ENCODE measurements around the gene MYPOP. TPM values are rescaled to one million over a fixed set of nuclear protein-coding genes. Genes with fewer than 3 reads are reported as not detected.
A peak's percentile ranks its signal among the peaks of the same experiment; 100 is the strongest.

The MYPOP gene
- total and polyA plus RNA-seq, 9 of the 15 experiments (the other 6 are each of a cell fraction or from before 2014, with no cell fraction given): 0.32 to 7.6 (median 1.6) TPM

- TF ChIP-seq ZNF511 (CRISPR knock-in tag; IDR thresholded peaks at IDR 0.05) (no peak), JUND (IDR thresholded peaks at IDR 0.05; ENCODE audit: borderline replicate concordance, low read depth, low read length) (0 out of 2 replicates have a peak, but pooled peaks have one; percentile 10), JUND (tag; IDR thresholded peaks at IDR 0.05; ENCODE audit: borderline replicate concordance, low read depth, low read length) (peak; percentile 34; the same call in 1 of the 3 replicates), ATF7 (IDR thresholded peaks at IDR 0.05) (peak; percentile 87), ATF3 (IDR thresholded peaks at IDR 0.05) (peak; percentile 95), ATF3 (CRISPR knock-in tag; conservative IDR thresholded peaks at IDR 0.05) (no peak), USF1 (CRISPR knock-in tag; IDR thresholded peaks at IDR 0.05) (peak; percentile 36), ZC3H11A (IDR thresholded peaks at IDR 0.05; ENCODE audit: low read depth, low read length) (no peak), MTA3 (IDR thresholded peaks at IDR 0.05; ENCODE audit: borderline replicate concordance) (no peak), STAT6 (CRISPR knock-in tag; IDR thresholded peaks at IDR 0.05) (no peak)
Observed at GRCh38 chr19:45881082-45881908, 21.1 kb downstream of the MYPOP start.

More at GRCh38 chr19:45881082-45881908, 21.1 kb downstream of the MYPOP start:
- BruUV-seq (replicated peaks): no TSS peak
- no peak overlapping the region for H3K4me2 ChIP-seq (ENCODE audit: insufficient read depth, low read length)
- H3K27me3 ChIP-seq (ENCODE audit: control insufficient read depth in 2 of 2, insufficient read depth in 2 of 2, low read length in 2 of 2): no peaks in the 10 kb centered on the region
- H4K20me1 ChIP-seq (replicated peaks; ENCODE audit: control insufficient read depth, insufficient read depth, low read length): no peaks in the 10 kb centered on the region
- peaks cover 45 to 78% of the 10 kb centered on the region in 2 experiments for H3K4me1 ChIP-seq (replicated peaks in 1 of 2; ENCODE audit: control insufficient read depth in 2 of 2, insufficient read depth in 2 of 2, low read length in 2 of 2)
- in situ Hi-C loops (cut with MboI): no loop called here
- peaks cover 25% of the 10 kb centered on the region for H3K79me2 ChIP-seq (ENCODE audit: control insufficient read depth, insufficient read depth, low read length)
- no peak overlapping the region for H3K27ac ChIP-seq (ENCODE audit: extremely low read depth, low read depth, low read length)
- intact Hi-C loops (cut with micrococcal nuclease): no loop called here
- H3K4me3 ChIP-seq: no peak overlapping the region
- ChIA-PET CTCF (ENCODE audit: low intra/inter-chr PET ratio) (interaction anchor here (3.3 to 4.9 kb wide), 2 partner anchors 17 to 64 kb away, joined by 56 to 102 read pairs; partner anchors contain the start of genes FOXA3 and SYMPK), POLR2A (interaction anchor here (0.6 to 1.6 kb wide), 6 partner anchors 11 to 304 kb away, joined by 3 to 6 read pairs (median 3); partner anchors contain the start of gene SYMPK)
- no peak for DNase-seq (ENCODE audit: extremely low read depth in 1 of 4, low spot score in 3 of 4)
- H2AFZ ChIP-seq (ENCODE audit: low read depth, low read length): no peak overlapping the region
- no peak for ATAC-seq
- H3K36me3 ChIP-seq (ENCODE audit: control insufficient read depth, insufficient read depth, low read length): peaks cover 13% of the 10 kb centered on the region; the same call in 1 of the 3 replicates
- no peaks in the 10 kb centered on the region for H3K9me1 ChIP-seq (ENCODE audit: control insufficient read depth, insufficient read depth, low read length)
- no peaks in the 10 kb centered on the region for H3K9me3 ChIP-seq (replicated peaks; ENCODE audit: control insufficient read depth, insufficient read depth, low read depth, low read length)
- WGBS (ENCODE audit: insufficient coverage, low coverage, missing lambda C conversion rate): 67% methylated on average over 10 of the region's 10 CpGs
- FAIRE-seq: peak; percentile 46
- peak overlapping the region in 1 of 2 experiments; percentile 89; a peak in 1 of 4 replicates for H3K9ac ChIP-seq (ENCODE audit: insufficient read depth in 1 of 2, low read depth in 2 of 2, low read length in 2 of 2)
